ENCODE results near the gene FIBP. TPM values are rescaled to one million over a fixed set of nuclear protein-coding genes. Genes with fewer than 3 reads are reported as not detected.
A peak's percentile ranks its signal among the peaks of the same experiment; 100 is the strongest.

Gene FIBP
- total RNA-seq, 4 donors from 2014 or later = 69.4 to 103 (median 86.2) TPM

DNA sequence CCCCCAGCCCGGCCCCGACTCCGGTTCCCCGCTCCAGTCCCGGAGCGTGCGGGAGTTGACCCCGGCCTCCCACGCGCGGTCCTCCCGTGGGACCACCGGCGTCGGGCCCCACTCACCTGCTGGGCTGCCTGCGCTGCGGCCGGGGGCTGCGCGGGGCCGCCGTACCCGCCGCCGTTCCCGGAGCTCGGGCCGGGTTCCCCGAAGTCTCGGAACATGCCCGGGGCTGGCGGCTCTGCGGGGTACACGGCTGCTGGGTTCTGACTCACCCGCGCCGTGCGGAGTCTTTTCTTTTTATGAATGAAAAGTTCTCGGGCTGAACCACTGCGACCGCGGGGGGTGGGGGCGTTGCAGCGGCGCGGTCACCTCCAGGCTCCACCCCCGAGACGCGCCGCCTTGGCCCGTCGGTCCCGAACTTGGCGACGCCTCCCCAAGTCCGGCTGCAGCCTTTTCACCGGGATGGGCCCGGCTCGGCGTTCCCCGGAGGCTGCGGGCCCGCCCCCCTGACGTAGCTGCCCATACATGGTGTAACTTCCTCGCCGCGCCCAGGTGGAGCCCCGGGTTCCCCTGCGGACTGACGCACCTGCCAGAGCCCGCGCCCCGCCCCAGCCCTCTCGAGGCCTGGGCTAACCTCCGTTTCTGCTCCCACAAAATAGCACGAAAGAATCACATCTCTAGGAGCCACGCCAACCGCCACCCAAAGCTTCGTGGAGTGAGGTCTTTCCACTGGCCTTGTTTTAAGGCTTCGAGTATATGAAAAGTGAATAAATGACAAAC, 12.0 kb upstream of the FIBP start, which contains the start of gene FOSL1:
FOSL1 (minus strand) TSS at position 264 of the 774 bp plus-strand sequence; CDS start at position 215, 49 bp downstream.
- peak within 1 kb of the TSS; percentile 26 for H3K4me3 ChIP-seq (ENCODE audit: low read depth, poor library complexity, severe bottlenecking)
- TF ChIP-seq, protein P1, sequence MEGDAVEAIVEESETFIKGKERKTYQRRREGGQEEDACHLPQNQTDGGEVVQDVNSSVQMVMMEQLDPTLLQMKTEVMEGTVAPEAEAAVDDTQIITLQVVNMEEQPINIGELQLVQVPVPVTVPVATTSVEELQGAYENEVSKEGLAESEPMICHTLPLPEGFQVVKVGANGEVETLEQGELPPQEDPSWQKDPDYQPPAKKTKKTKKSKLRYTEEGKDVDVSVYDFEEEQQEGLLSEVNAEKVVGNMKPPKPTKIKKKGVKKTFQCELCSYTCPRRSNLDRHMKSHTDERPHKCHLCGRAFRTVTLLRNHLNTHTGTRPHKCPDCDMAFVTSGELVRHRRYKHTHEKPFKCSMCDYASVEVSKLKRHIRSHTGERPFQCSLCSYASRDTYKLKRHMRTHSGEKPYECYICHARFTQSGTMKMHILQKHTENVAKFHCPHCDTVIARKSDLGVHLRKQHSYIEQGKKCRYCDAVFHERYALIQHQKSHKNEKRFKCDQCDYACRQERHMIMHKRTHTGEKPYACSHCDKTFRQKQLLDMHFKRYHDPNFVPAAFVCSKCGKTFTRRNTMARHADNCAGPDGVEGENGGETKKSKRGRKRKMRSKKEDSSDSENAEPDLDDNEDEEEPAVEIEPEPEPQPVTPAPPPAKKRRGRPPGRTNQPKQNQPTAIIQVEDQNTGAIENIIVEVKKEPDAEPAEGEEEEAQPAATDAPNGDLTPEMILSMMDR (IDR thresholded peaks at IDR 0.05) = no peak
- no peak for TF ChIP-seq POLR2A (IDR thresholded peaks at IDR 0.05)
- DNase-seq (ENCODE audit: low spot score in 2 of 2) = peak; percentile 75 to 98
- 3 to 11% methylated on average over 17 to 62 of the region's 80 CpGs for WGBS, 2 donors
- intact Hi-C loops (cut with DNase I; ENCODE audit: low total_unique reads) = no loop called here

DNA sequence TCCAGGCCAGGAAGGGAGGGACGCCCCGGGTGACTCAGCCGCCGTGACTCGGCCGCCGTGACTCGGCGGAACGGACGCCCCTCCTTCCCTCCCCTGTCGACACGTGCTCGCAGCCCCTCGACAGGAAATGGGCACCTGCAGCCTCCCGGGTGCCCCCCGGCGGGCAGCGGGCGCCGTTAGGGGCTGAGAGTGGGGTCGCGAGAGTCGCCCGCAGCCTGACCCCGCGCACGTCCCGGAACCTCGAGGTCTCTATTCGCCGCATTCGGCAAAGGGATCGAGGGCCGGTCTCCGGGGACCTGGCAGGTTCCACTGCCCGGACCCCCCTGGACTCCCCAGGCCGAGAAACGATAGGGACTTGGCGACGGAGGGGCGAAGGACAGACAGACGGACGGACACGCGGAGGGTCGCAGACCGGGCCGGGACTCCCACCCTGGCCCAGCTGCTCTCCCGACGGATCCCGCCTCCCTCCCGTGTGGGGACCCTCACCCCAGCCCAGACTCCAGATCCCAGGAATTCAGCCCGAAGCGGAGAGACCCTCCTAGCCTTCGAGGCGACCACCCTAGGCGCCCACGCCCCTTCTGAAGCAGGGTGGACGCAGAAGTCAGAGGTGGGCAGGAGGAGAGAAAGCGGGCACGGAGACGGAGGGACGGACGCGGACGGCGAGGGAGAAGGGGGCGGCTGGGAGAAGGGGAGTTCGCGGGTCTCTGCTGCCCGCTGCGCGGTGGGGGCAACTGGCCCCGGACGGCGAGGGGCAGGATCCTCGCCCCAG, 11.3 kb upstream of the FIBP start:
- DNase-seq (ENCODE audit: low spot score in 2 of 2) = peak in 1 of 2 donors; percentile 95
- no peak for TF ChIP-seq POLR2A (IDR thresholded peaks at IDR 0.05)
- TF ChIP-seq, protein P1 (IDR thresholded peaks at IDR 0.05) = no peak
- intact Hi-C loops (cut with DNase I; ENCODE audit: low total_unique reads) = no loop called here
- H3K4me3 ChIP-seq (ENCODE audit: low read depth, poor library complexity, severe bottlenecking) = peak overlapping the region; percentile 26
- WGBS, 2 donors = 2 to 5% methylated on average over 23 to 47 of the region's 78 CpGs

DNA sequence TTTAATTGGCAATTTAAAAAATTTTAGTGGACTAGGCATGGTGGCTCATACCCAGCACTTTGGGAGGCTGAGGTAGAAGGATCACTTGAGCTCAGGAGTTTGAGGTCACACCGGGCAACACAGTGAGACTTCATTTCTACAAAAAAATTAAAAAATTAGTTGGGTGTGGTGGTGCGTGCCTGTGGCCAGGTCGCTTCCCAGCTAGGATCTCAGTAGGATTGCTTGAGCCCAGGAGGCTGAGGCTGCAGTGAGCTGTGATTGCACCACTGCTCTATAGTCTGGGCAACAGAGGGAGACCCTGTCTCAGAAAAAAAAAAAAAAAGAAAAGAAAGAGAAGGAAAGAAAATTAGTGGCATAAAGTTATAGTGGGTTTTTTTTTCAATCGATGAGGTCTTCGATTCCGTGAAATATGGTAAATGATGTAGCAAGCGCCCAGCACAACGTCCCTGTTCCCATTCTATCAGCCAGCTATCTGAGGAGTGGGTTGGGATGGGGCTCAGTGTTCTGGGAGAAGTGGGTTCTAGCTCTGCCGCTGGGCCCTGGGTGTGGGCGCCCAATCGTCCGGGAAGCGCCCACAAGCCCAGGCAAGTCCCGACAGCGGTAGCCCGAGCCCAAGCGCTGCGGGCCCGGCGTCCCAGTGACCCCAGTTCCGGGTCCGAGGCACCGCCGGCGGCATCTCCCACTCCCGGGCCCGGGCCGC, 10.5 kb upstream of the FIBP start:
- TF ChIP-seq, protein P1 (IDR thresholded peaks at IDR 0.05) = no peak
- no peak for TF ChIP-seq POLR2A (IDR thresholded peaks at IDR 0.05)
- intact Hi-C loops (cut with DNase I; ENCODE audit: low total_unique reads) = no loop called here
- no peak overlapping the region for H3K4me3 ChIP-seq (ENCODE audit: low read depth, poor library complexity, severe bottlenecking)
- WGBS, 2 donors = 28 to 77% methylated on average over 8 to 23 of the region's 28 CpGs
- DNase-seq (ENCODE audit: low spot score in 2 of 2) = no peak

DNA sequence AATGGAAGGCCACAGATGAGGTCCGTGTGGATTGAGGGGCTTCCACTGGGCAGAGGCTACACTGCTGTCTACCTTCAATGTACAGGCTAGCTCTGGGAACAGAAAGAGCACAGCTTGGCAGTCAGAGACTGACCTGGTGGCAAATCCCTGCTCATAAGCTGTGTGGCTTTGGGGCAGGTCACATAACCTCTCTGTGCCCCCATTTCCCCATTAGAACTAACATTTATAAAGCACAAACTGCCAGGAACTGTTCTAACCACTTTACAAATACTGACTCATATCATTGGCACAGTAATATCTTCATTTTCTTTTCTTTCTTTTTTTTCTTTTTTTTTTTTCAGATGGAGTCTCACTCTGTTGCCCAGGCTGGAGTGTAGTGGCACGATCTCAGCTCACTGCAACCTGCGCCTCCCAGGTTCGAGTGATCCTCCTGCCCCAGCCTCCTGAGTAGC, 8.8 kb upstream of the FIBP start:
- no peak overlapping the region for H3K4me3 ChIP-seq (ENCODE audit: low read depth, poor library complexity, severe bottlenecking)
- WGBS, 2 donors = 78 to 81% methylated on average over 4 of the region's 4 CpGs
- intact Hi-C loops (cut with DNase I; ENCODE audit: low total_unique reads) = no loop called here
- no peak for DNase-seq (ENCODE audit: low spot score in 2 of 2)
- TF ChIP-seq, protein P1 (IDR thresholded peaks at IDR 0.05) = no peak
- TF ChIP-seq POLR2A (IDR thresholded peaks at IDR 0.05) = no peak

DNA sequence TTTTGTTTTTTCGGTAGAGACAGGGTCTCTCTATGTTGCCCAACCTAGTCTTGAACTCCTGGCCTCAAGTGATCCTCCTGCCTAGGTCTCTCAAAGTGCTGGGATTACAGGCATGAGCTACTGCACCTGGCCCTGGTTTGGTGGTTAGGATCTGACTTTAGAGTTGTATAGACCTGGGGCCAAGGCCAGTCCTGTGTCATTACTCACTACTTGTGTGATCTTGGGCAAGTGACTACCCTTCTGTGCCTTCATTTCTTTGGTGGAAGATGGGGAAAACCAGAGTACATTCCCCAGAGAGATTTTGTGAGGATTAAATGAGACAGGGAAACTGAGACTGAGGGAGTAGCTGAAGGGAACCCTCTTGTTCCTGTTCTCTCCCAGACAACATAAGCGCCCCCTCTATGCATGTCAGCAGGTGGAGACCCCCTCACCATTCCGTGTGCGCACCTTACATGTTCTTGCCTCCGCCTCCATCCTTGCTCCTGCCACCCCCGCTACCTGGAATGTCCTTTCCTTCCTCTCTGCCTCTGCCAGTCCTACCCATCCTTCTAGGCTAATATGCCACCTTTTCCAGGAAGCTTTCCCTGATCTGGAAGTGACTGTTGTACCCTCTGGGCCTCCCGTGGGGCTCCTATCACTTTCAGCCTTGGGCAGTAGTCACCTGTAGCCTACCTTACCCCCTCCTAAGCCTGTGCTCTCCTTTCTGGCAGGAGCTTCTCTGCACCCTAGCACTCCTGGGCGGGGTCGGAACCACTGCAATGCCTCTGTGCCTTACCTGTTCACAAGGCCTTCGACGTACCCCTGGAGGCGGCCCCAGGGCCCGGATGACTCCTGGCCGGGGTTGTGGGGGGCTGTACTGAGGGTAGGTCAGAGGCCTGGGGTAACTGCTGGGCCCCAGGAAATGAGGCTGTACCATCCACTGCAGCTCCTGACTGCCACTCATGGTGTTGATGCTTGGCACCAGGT, 8.0 kb upstream of the FIBP start:
- H3K4me3 ChIP-seq (ENCODE audit: low read depth, poor library complexity, severe bottlenecking) = no peak overlapping the region
- intact Hi-C loops (cut with DNase I; ENCODE audit: low total_unique reads) = no loop called here
- no peak for DNase-seq (ENCODE audit: low spot score in 2 of 2)
- TF ChIP-seq POLR2A (IDR thresholded peaks at IDR 0.05) = no peak
- TF ChIP-seq, protein P1 (IDR thresholded peaks at IDR 0.05) = no peak
- WGBS, 2 donors = 86 to 93% methylated on average over 14 of the region's 14 CpGs

Measured in lower leg skin (tissue), 4 donors.